Measurements from ENCODE around the gene RGP1.

The RGP1 gene

GRCh38 chr9:35732800-35733541, 16.1 kb upstream of the RGP1 start (continued):
- TF ChIP-seq, protein P1, sequence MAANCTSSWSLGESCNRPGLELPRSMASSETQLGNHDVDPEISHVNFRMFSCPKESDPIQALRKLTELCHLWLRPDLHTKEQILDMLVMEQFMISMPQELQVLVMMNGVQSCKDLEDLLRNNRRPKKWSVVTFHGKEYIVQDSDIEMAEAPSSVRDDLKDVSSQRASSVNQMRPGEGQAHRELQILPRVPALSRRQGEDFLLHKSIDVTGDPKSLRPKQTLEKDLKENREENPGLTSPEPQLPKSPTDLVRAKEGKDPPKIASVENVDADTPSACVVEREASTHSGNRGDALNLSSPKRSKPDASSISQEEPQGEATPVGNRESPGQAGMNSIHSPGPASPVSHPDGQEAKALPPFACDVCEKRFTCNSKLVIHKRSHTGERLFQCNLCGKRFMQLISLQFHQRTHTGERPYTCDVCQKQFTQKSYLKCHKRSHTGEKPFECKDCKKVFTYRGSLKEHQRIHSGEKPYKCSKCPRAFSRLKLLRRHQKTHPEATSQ (tag by site-specific recombination; IDR thresholded peaks at IDR 0.05): peak; percentile 78; the same call in 1 of the 2 replicates
- TF ChIP-seq ZNF394 (tag by site-specific recombination; IDR thresholded peaks at IDR 0.05; ENCODE audit: borderline replicate concordance): peak; percentile 65
- no peak for TF ChIP-seq KLF10 (tag by site-specific recombination; IDR thresholded peaks at IDR 0.05)
- TF ChIP-seq ZFHX2 (tag by site-specific recombination; conservative IDR thresholded peaks at IDR 0.05): peak; percentile 61
- TF ChIP-seq SETDB1 (IDR thresholded peaks at IDR 0.05; ENCODE audit: insufficient read length, low read length): no peak
- TF ChIP-seq, protein P2, sequence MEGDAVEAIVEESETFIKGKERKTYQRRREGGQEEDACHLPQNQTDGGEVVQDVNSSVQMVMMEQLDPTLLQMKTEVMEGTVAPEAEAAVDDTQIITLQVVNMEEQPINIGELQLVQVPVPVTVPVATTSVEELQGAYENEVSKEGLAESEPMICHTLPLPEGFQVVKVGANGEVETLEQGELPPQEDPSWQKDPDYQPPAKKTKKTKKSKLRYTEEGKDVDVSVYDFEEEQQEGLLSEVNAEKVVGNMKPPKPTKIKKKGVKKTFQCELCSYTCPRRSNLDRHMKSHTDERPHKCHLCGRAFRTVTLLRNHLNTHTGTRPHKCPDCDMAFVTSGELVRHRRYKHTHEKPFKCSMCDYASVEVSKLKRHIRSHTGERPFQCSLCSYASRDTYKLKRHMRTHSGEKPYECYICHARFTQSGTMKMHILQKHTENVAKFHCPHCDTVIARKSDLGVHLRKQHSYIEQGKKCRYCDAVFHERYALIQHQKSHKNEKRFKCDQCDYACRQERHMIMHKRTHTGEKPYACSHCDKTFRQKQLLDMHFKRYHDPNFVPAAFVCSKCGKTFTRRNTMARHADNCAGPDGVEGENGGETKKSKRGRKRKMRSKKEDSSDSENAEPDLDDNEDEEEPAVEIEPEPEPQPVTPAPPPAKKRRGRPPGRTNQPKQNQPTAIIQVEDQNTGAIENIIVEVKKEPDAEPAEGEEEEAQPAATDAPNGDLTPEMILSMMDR (tag by site-specific recombination; IDR thresholded peaks at IDR 0.05): peak; percentile 23; the same call in 1 of the 2 replicates
- TF ChIP-seq IKZF3 (tag by site-specific recombination; IDR thresholded peaks at IDR 0.05): 0 out of 2 replicates have a peak, but pooled peaks have one; percentile 1
- TF ChIP-seq ZNF600 (tag by site-specific recombination; IDR thresholded peaks at IDR 0.05): peak; percentile 84
- no peak for TF ChIP-seq ZNF202 (tag by site-specific recombination; IDR thresholded peaks at IDR 0.05; ENCODE audit: borderline replicate concordance)
- TF ChIP-seq ZNF366 (tag by site-specific recombination; conservative IDR thresholded peaks at IDR 0.05): peak; percentile 21; the same call in 1 of the 2 replicates
- TF ChIP-seq ZBTB17 (tag by site-specific recombination; IDR thresholded peaks at IDR 0.05): peak; percentile 78
- TF ChIP-seq ZNF558 (tag by site-specific recombination; IDR thresholded peaks at IDR 0.05): no peak
- TF ChIP-seq ZNF341 (tag by site-specific recombination; IDR thresholded peaks at IDR 0.05; ENCODE audit: low read depth): no peak
- 0 out of 2 replicates have a peak, but pooled peaks have one; percentile 47 for TF ChIP-seq ZBTB48 (tag by site-specific recombination; IDR thresholded peaks at IDR 0.05)
- TF ChIP-seq GLIS2 (tag by site-specific recombination; IDR thresholded peaks at IDR 0.05): peak; percentile 68
- 0 out of 2 replicates have a peak, but pooled peaks have one; percentile 49 for TF ChIP-seq ZNF777 (tag by site-specific recombination; IDR thresholded peaks at IDR 0.05; ENCODE audit: borderline replicate concordance)

GRCh38 chr9:35734096-35734495, 15.0 kb upstream of the RGP1 start:
- H3K4me3 ChIP-seq (ENCODE audit: low read depth, low read length): no peak overlapping the region
- no peak overlapping the region for H3K27ac ChIP-seq (ENCODE audit: extremely low read depth, low read depth, low read length)
- ChIA-PET POLR2A (interaction anchor here (5.3 kb wide), 1 partner anchor 13 kb away, joined by 57 read pairs; the partner anchor contains the start of genes GBA2 and RGP1), CTCF (interaction anchor here (0.6 to 4.6 kb wide), 10 partner anchors 12 to 177 kb away, joined by 3 to 51 read pairs (median 4); partner anchors contain the start of genes GBA2, RGP1 and SPAAR)
- no peaks in the 10 kb centered on the region for H3K9me3 ChIP-seq (ENCODE audit: control insufficient read depth, insufficient read depth, low read depth, low read length)
- peaks cover 10% of the 10 kb centered on the region for H3K4me1 ChIP-seq (ENCODE audit: control insufficient read depth, insufficient read depth, low read length)
- peaks cover 16 to 61% of the 10 kb centered on the region in 2 experiments; a peak in 2 of 3 replicates for H3K36me3 ChIP-seq (ENCODE audit: control insufficient read depth in 2 of 2, insufficient read depth in 1 of 2, low read length in 2 of 2)
- TF ChIP-seq BCL11A (tag by site-specific recombination; IDR thresholded peaks at IDR 0.05; ENCODE audit: low read depth): no peak
- TF ChIP-seq ZXDB (tag by site-specific recombination; IDR thresholded peaks at IDR 0.05): no peak
- no peak for TF ChIP-seq ZNF610 (tag by site-specific recombination; IDR thresholded peaks at IDR 0.05; ENCODE audit: borderline replicate concordance)
- no peak for TF ChIP-seq HOXD13 (CRISPR knock-in tag; IDR thresholded peaks at IDR 0.05; ENCODE audit: borderline replicate concordance)
- TF ChIP-seq ZNF785 (tag by site-specific recombination; IDR thresholded peaks at IDR 0.05): no peak
- TF ChIP-seq, protein P3, sequence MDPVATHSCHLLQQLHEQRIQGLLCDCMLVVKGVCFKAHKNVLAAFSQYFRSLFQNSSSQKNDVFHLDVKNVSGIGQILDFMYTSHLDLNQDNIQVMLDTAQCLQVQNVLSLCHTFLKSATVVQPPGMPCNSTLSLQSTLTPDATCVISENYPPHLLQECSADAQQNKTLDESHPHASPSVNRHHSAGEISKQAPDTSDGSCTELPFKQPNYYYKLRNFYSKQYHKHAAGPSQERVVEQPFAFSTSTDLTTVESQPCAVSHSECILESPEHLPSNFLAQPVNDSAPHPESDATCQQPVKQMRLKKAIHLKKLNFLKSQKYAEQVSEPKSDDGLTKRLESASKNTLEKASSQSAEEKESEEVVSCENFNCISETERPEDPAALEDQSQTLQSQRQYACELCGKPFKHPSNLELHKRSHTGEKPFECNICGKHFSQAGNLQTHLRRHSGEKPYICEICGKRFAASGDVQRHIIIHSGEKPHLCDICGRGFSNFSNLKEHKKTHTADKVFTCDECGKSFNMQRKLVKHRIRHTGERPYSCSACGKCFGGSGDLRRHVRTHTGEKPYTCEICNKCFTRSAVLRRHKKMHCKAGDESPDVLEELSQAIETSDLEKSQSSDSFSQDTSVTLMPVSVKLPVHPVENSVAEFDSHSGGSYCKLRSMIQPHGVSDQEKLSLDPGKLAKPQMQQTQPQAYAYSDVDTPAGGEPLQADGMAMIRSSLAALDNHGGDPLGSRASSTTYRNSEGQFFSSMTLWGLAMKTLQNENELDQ (tag by site-specific recombination; IDR thresholded peaks at IDR 0.05; ENCODE audit: low read depth): no peak
- TF ChIP-seq ZNF266 (tag by site-specific recombination; IDR thresholded peaks at IDR 0.05; ENCODE audit: low read depth): no peak
- no peak for TF ChIP-seq PRDM2 (tag by site-specific recombination; IDR thresholded peaks at IDR 0.05; ENCODE audit: borderline replicate concordance)

Measured in HEK293 (cell line).